Endothelial cell of umbilical vein (primary cell): Measurements from ENCODE around the gene NEK7. TPM values are rescaled to one million over a fixed set of nuclear protein-coding genes. Genes with fewer than 3 reads are reported as not detected.
A peak's percentile ranks its signal among the peaks of the same experiment; 100 is the strongest.

Experiments used
- BruUV-seq: library from RNA; stranded (reverse); fragments of 400-500 nt; replicated peaks from 2 replicates; lab custom pipeline; 2021; lab: Mats Ljungman, UMichigan
- CTCF ChIA-PET: fragments of 300-600, 350-600 bp; sonication (Branson Sonifier 250); formaldehyde crosslinking; loops from one replicate; lab custom pipeline; 2021; ENCODE audit warnings: antibody characterized with exemption, inconsistent platforms; lab: Charles Lee
- POLR2A ChIA-PET: fragments of 300-600, 350-600 bp; sonication (Branson Sonifier 250); formaldehyde crosslinking; loops from one replicate; lab custom pipeline; 2021; ENCODE audit warnings: antibody characterized with exemption, inconsistent platforms; lab: Charles Lee
- DNase-seq: peaks from one replicate; pipeline ENCODE4 v3.0.0-alpha.2; 2011; ENCODE audit warnings: low read depth, low spot score
- FAIRE-seq: peaks from 2 replicates; lab custom pipeline; 2011; peaks lifted over from hg19 to GRCh38; lab: Jason Lieb, UNC
- H2AFZ ChIP-seq: 2 replicates; pipeline ENCODE4 v1.6.0; 2012; ENCODE audit warnings: low read depth, low read length, control low read depth, inconsistent platforms
- H3K27ac ChIP-seq: 2 replicates; pipeline ENCODE4 v1.5.1; 2011; ENCODE audit warnings: low read depth, mild to moderate bottlenecking, control low read depth, low read length, moderate library complexity; ENCODE audit not compliant: insufficient read depth
- H3K27me3 ChIP-seq, 2 experiments: 2 replicates each; pipeline versions ENCODE4 v1.6.0 to v1.6.1; 2011; ENCODE audit warnings: low read length in 2 of 2, mixed read lengths in 1 of 2; ENCODE audit not compliant: control insufficient read depth in 2 of 2, insufficient read depth in 2 of 2
- H3K36me3 ChIP-seq, 2 experiments: 2 replicates in 1 of 2; 3 replicates in 1 of 2; pipeline ENCODE4 v1.5.1; 2011; ENCODE audit warnings: low read length in 2 of 2, mild to moderate bottlenecking in 1 of 2, moderate library complexity in 1 of 2; ENCODE audit not compliant: control insufficient read depth in 2 of 2, insufficient read depth in 2 of 2; ENCODE audit errors: extremely low read depth in 1 of 2
- H3K4me1 ChIP-seq: 3 replicates; pipeline ENCODE4 v1.5.1; 2011; ENCODE audit warnings: mild to moderate bottlenecking, low read length; ENCODE audit not compliant: control insufficient read depth, insufficient read depth; ENCODE audit errors: extremely low read depth
- H3K4me2 ChIP-seq: 2 replicates; pipeline ENCODE4 v1.6.1; 2011; ENCODE audit warnings: low read length, control low read depth, mixed read lengths; ENCODE audit not compliant: insufficient read depth
- H3K4me3 ChIP-seq, 3 experiments: fragments of 200-600 bp in 1 of 3; sonication (generic), shearing (Covaris generic) in 1 of 3; replicated peaks in 1 of 3; 2 replicates each; pipeline ENCODE4 v1.5.1; 2011 to 2016; ENCODE audit warnings: control low read depth in 3 of 3, low read length in 3 of 3, mild to moderate bottlenecking in 2 of 3, inconsistent platforms in 1 of 3, low read depth in 1 of 3, moderate library complexity in 1 of 3; ENCODE audit not compliant: insufficient read depth in 1 of 3
- H3K79me2 ChIP-seq: 2 replicates; pipeline ENCODE4 v1.6.0; 2012; ENCODE audit warnings: low read length, inconsistent platforms; ENCODE audit not compliant: control insufficient read depth, insufficient read depth
- H3K9ac ChIP-seq: replicated peaks from 2 replicates; pipeline ENCODE3; 2011; ENCODE audit warnings: low read length, control low read depth; ENCODE audit not compliant: insufficient read depth; ENCODE audit errors: extremely low read depth
- H3K9me1 ChIP-seq: replicated peaks from 3 replicates; pipeline ENCODE4 v1.6.0; 2011; ENCODE audit warnings: mild to moderate bottlenecking, low read length; ENCODE audit not compliant: control insufficient read depth, insufficient read depth; ENCODE audit errors: extremely low read depth
- H3K9me3 ChIP-seq: replicated peaks from 2 replicates; pipeline ENCODE4 v1.5.1; 2012; ENCODE audit warnings: low read length, inconsistent platforms; ENCODE audit not compliant: control insufficient read depth, insufficient read depth
- H4K20me1 ChIP-seq: replicated peaks from 2 replicates; pipeline ENCODE3; 2011; ENCODE audit warnings: mild to moderate bottlenecking, low read length; ENCODE audit not compliant: control insufficient read depth, insufficient read depth; ENCODE audit errors: extremely low read depth
- EZH2 ChIP-seq: IDR thresholded peaks from 2 replicates; pipeline ENCODE4 v1.6.1; 2012; ENCODE audit warnings: borderline replicate concordance, low read depth, mild to moderate bottlenecking, moderate library complexity, low read length, inconsistent platforms; ENCODE audit not compliant: severe bottlenecking
- FOS ChIP-seq: IDR thresholded peaks from 2 replicates; pipeline ENCODE4 v1.6.1; 2011; ENCODE audit warnings: mild to moderate bottlenecking, low read length, moderate library complexity, borderline replicate concordance; ENCODE audit not compliant: insufficient read depth
- GATA2 ChIP-seq: IDR thresholded peaks from 2 replicates; pipeline ENCODE4 v1.7.0; 2011; ENCODE audit warnings: low read depth, mild to moderate bottlenecking, moderate library complexity, mixed read lengths, low read length; ENCODE audit not compliant: insufficient read length, insufficient read depth
- JUN ChIP-seq: IDR thresholded peaks from 2 replicates; pipeline ENCODE4 v1.6.1; 2011; ENCODE audit warnings: borderline replicate concordance, low read depth; ENCODE audit not compliant: insufficient read length, insufficient read depth
- MYC ChIP-seq: IDR thresholded peaks from one replicate; pipeline ENCODE4 v1.6.1; 2011; ENCODE audit warnings: mild to moderate bottlenecking, low read depth, low read length
- POLR2A ChIP-seq: IDR thresholded peaks from 2 replicates; pipeline ENCODE4 v1.6.1; 2012; ENCODE audit warnings: low read depth, mild to moderate bottlenecking, control low read depth, low read length
- POLR2AphosphoS5 ChIP-seq: IDR thresholded peaks from 2 replicates; pipeline ENCODE4 v1.6.1; 2012; ENCODE audit warnings: low read depth, mild to moderate bottlenecking, control low read depth, low read length, moderate library complexity; ENCODE audit not compliant: insufficient read depth
- dilution Hi-C: fragments of 300-500 bp; cut with MboI; formaldehyde crosslinking; loops from one replicate; pipeline ENCODE4 v1.15.0; 2019; ENCODE audit warnings: low sequenced_read_pairs; ENCODE audit not compliant: extremely low pct_ligation_motif_present
- intact Hi-C: fragments of 100-400 bp; cut with micrococcal nuclease; formaldehyde crosslinking; loops from one replicate; pipeline ENCODE4 v1.10.0; 2022
- polyA plus RNA-seq, 4 experiments: library from polyadenylated mRNA; depleted of rRNA in 3 of 4; stranded (reverse) in 3 of 4; unstranded in 1 of 4; fragments of >200 nt; gene quantifications; 2 replicates each; pipeline versions ENCODE4 v1.2.1 to v1.2.3, GENCODE V29; 2011 to 2012; ENCODE audit warnings: missing spikeins in 1 of 4
- total RNA-seq: library from RNA; stranded (reverse); gene quantifications from 2 replicates; pipeline ENCODE4 v1.2.3, GENCODE V29; 2021
- TF ChIP-seq, protein P1 (sequence below): IDR thresholded peaks from 2 replicates; pipeline ENCODE4 v1.6.1; 2011; ENCODE audit not compliant: insufficient read depth, insufficient read length
- TF ChIP-seq, protein P2 (sequence below), 2 donors: IDR thresholded peaks; 1 replicate in 1 of 2; 2 replicates in 1 of 2; pipeline ENCODE4 v1.5.1; 2011; ENCODE audit warnings: low read length in 2 of 2, mild to moderate bottlenecking in 2 of 2, moderate library complexity in 2 of 2, control low read depth in 1 of 2, inconsistent platforms in 1 of 2, low read depth in 1 of 2; ENCODE audit not compliant: insufficient read depth in 1 of 2; ENCODE audit errors: extremely low read depth in 1 of 2

The NEK7 gene
- total and polyA plus RNA-seq, 2 donors (not counting 3 experiments of a cell fraction or from before 2014, with no cell fraction given), result 22.6 to 45.7 TPM

DNA sequence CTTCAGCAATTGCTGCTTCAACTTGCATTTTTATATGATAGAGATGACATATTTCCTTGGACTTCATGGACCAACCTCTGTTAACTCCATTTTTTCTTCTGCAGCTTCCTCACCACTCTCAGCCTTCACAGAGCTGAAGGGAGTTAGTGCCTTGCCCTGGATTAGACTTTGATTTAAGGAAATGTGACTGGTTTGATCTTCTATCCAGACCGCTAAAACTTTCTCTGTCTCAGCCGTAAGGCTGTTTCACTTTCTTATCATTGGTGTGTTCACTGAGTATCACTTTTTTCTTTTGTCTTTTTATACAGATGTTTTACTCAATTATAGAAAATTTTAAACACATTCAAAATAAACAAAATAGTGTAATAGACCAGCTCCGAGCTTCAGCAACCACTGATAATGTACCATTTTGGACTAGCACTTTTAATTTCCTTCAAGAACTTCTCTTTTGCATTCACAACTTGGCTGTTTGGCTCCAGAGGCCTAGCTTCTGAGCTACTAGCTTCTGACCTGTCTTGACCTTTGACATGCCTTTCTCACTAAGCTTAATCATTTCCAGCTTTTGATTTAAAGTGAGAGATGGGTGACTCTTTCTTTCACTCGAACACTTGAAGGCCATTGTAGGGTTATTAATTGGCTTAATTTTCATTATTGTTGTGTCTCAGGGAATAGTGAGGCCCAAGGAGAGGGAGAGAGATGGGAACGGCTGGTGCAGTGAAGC is 9.3 kb downstream of the NEK7 start:
- no peak overlapping the region for H3K4me3 ChIP-seq
- FAIRE-seq (no peak), DNase-seq (no peak)
- H4K20me1 ChIP-seq, result peaks cover 2% of the 10 kb centered on the region
- ChIA-PET POLR2A (no interaction called here), CTCF (interaction anchor here (0.8 to 1.8 kb wide), 7 partner anchors 9 to 94 kb away, joined by 3 to 4 read pairs (median 3); partner anchors contain the start of gene NEK7)
- no peaks in the 10 kb centered on the region for H3K36me3 ChIP-seq
- H3K4me1 ChIP-seq, result peaks cover 37% of the 10 kb centered on the region
- no peaks in the 10 kb centered on the region for H3K27me3 ChIP-seq
- no TSS peak for BruUV-seq
- H3K79me2 ChIP-seq, result peaks cover 92% of the 10 kb centered on the region
- TF ChIP-seq POLR2AphosphoS5, result no peak
- no peak for TF ChIP-seq MYC
- no peak for TF ChIP-seq EZH2
- TF ChIP-seq JUN, result no peak
- TF ChIP-seq FOS, result no peak
- no peak for TF ChIP-seq POLR2A
- TF ChIP-seq, protein P1, sequence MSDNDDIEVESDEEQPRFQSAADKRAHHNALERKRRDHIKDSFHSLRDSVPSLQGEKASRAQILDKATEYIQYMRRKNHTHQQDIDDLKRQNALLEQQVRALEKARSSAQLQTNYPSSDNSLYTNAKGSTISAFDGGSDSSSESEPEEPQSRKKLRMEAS, result no peak
- no peak for TF ChIP-seq GATA2
- TF ChIP-seq, protein P2, sequence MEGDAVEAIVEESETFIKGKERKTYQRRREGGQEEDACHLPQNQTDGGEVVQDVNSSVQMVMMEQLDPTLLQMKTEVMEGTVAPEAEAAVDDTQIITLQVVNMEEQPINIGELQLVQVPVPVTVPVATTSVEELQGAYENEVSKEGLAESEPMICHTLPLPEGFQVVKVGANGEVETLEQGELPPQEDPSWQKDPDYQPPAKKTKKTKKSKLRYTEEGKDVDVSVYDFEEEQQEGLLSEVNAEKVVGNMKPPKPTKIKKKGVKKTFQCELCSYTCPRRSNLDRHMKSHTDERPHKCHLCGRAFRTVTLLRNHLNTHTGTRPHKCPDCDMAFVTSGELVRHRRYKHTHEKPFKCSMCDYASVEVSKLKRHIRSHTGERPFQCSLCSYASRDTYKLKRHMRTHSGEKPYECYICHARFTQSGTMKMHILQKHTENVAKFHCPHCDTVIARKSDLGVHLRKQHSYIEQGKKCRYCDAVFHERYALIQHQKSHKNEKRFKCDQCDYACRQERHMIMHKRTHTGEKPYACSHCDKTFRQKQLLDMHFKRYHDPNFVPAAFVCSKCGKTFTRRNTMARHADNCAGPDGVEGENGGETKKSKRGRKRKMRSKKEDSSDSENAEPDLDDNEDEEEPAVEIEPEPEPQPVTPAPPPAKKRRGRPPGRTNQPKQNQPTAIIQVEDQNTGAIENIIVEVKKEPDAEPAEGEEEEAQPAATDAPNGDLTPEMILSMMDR (IDR thresholded peaks at IDR 0.05; ENCODE audit: extremely low read depth in 1 of 2, insufficient read depth in 1 of 2, low read depth in 1 of 2, low read length in 2 of 2), result no peak
- H3K9ac ChIP-seq, result no peak overlapping the region
- no peaks in the 10 kb centered on the region for H3K9me3 ChIP-seq
- intact Hi-C loops (no loop called here), dilution Hi-C loops (no loop called here)
- H2AFZ ChIP-seq, result no peak overlapping the region
- H3K9me1 ChIP-seq, result no peaks in the 10 kb centered on the region
- H3K4me2 ChIP-seq, result peak overlapping the region; percentile 30
- H3K27ac ChIP-seq, result no peak overlapping the region
